Immature natural killer cell (primary cell): ENCODE data around the gene WDR5B. TPM values are rescaled to one million over a fixed set of nuclear protein-coding genes. Genes with fewer than 3 reads are reported as not detected.
A peak's percentile ranks its signal among the peaks of the same experiment; 100 is the strongest.

Experiments used
- DNase-seq, 3 donors: peaks; one replicate each; pipeline ENCODE4 v3.0.0; 2022; ENCODE audit warnings: mixed read lengths in 1 of 3
- H3K27ac Mint-ChIP-seq, 6 donors: one replicate each; pipeline ENCODE4 v1.8.0; 2020; ENCODE audit warnings: mixed read lengths in 6 of 6, mild to moderate bottlenecking in 5 of 6, inconsistent platforms in 4 of 6, moderate library complexity in 3 of 6
- H3K27me3 Mint-ChIP-seq, 3 donors: one replicate each; pipeline ENCODE4 v1.8.0; 2020 to 2021; ENCODE audit warnings: low read depth in 3 of 3, mild to moderate bottlenecking in 3 of 3, mixed read lengths in 3 of 3, moderate library complexity in 3 of 3, inconsistent platforms in 1 of 3
- H3K36me3 Mint-ChIP-seq, 3 donors: one replicate each; pipeline ENCODE4 v1.8.0; 2020; ENCODE audit warnings: mixed read lengths in 3 of 3, inconsistent platforms in 2 of 3, mild to moderate bottlenecking in 2 of 3
- H3K4me1 Mint-ChIP-seq, 2 donors: one replicate each; pipeline ENCODE4 v1.8.0; 2020; ENCODE audit warnings: inconsistent platforms in 2 of 2, mild to moderate bottlenecking in 2 of 2, mixed read lengths in 2 of 2, moderate library complexity in 1 of 2
- H3K4me3 Mint-ChIP-seq, 5 donors: one replicate each; pipeline ENCODE4 v1.8.0; 2020; ENCODE audit warnings: mild to moderate bottlenecking in 5 of 5, mixed read lengths in 5 of 5, inconsistent platforms in 3 of 5, moderate library complexity in 3 of 5
- H3K9me3 Mint-ChIP-seq, 6 donors: one replicate each; pipeline ENCODE4 v1.8.0; 2020; ENCODE audit warnings: mild to moderate bottlenecking in 6 of 6, mixed read lengths in 6 of 6, inconsistent platforms in 4 of 6, moderate library complexity in 3 of 6
- polyA plus RNA-seq, 3 donors: library from polyadenylated mRNA; unstranded; fragments of 300-500 nt; fragmentation: Illumina TruSeq; gene quantifications; one replicate each; pipeline ENCODE4 v1.2.3, GENCODE V29; 2021

The WDR5B gene
- polyA plus RNA-seq, 3 donors from 2014 or later, result 0.70 to 2.2 (median 1.3) TPM

- H3K27me3 Mint-ChIP-seq, result no peaks in the 10 kb centered on the region
- H3K4me3 Mint-ChIP-seq, result no peak overlapping the region
- H3K9me3 Mint-ChIP-seq, result no peaks in the 10 kb centered on the region
- no peak for DNase-seq
- H3K36me3 Mint-ChIP-seq, result peaks cover 22 to 75% (median 43%) of the 10 kb centered on the region in 3 donors
- H3K4me1 Mint-ChIP-seq, result peaks cover 4 to 20% of the 10 kb centered on the region in 2 donors
- H3K27ac Mint-ChIP-seq, result peak overlapping the region in 1 of 6 donors; percentile 39
Measured at GRCh38 chr3:122430371-122430770, 14.5 kb upstream of the WDR5B start.

- no peaks in the 10 kb centered on the region for H3K9me3 Mint-ChIP-seq
- peaks cover 10 to 63% (median 30%) of the 10 kb centered on the region in 3 donors for H3K36me3 Mint-ChIP-seq
- H3K27ac Mint-ChIP-seq, result peak overlapping the region in 2 of 6 donors; percentile 39 to 71
- no peaks in the 10 kb centered on the region for H3K27me3 Mint-ChIP-seq
- peaks cover 4 to 20% of the 10 kb centered on the region in 2 donors for H3K4me1 Mint-ChIP-seq
- H3K4me3 Mint-ChIP-seq, result no peak overlapping the region
- DNase-seq, result no peak
Measured at GRCh38 chr3:122427857-122428471, 12.1 kb upstream of the WDR5B start.

- H3K4me1 Mint-ChIP-seq, result peaks cover 9 to 18% of the 10 kb centered on the region in 2 donors
- no peak for DNase-seq
- no peak overlapping the region for H3K27ac Mint-ChIP-seq
- peaks cover 0 to 22% (median 8%) of the 10 kb centered on the region in 3 donors for H3K36me3 Mint-ChIP-seq
- H3K4me3 Mint-ChIP-seq, result no peak overlapping the region
- no peaks in the 10 kb centered on the region for H3K9me3 Mint-ChIP-seq
- H3K27me3 Mint-ChIP-seq, result no peaks in the 10 kb centered on the region
Measured at GRCh38 chr3:122421836-122422235, 6.0 kb upstream of the WDR5B start.

- Mint-ChIP-seq H3K4me1 (peaks cover 15 to 26% of the 10 kb centered on the region in 2 donors), H3K9me3 (no peaks in the 10 kb centered on the region), H3K4me3 (no peak overlapping the region), H3K27ac (no peak overlapping the region), H3K36me3 (peaks cover 0 to 15% (median under 1%) of the 10 kb centered on the region in 3 donors), H3K27me3 (peaks cover under 1 to 5% (median 5%) of the 10 kb centered on the region in 3 donors)
- DNase-seq, result no peak
Measured at GRCh38 chr3:122421101-122421500, 5.2 kb upstream of the WDR5B start.

- Mint-ChIP-seq H3K27me3 (peaks cover 4 to 13% (median 12%) of the 10 kb centered on the region in 3 donors), H3K4me1 (peaks cover 42 to 63% of the 10 kb centered on the region in 2 donors), H3K36me3 (peaks cover 0 to 3% (median 0%) of the 10 kb centered on the region in 3 donors), H3K9me3 (no peaks in the 10 kb centered on the region), H3K4me3 (peak overlapping the region; percentile 94 to 100 (median 97)), H3K27ac (peak overlapping the region; percentile 97 to 100 (median 100))
- DNase-seq, result no peak
Measured at GRCh38 chr3:122416966-122417365, 1.1 kb upstream of the WDR5B start.

- H3K36me3 Mint-ChIP-seq, result peaks cover 0 to 3% (median 0%) of the 10 kb centered on the region in 3 donors
- peak overlapping the region; percentile 94 to 100 (median 97) for H3K4me3 Mint-ChIP-seq
- peak overlapping the region; percentile 97 to 100 (median 100) for H3K27ac Mint-ChIP-seq
- peak; percentile 40 to 42 (median 41) for DNase-seq
- H3K27me3 Mint-ChIP-seq, result peaks cover 4 to 13% (median 12%) of the 10 kb centered on the region in 3 donors
- peaks cover 42 to 63% of the 10 kb centered on the region in 2 donors for H3K4me1 Mint-ChIP-seq
- no peaks in the 10 kb centered on the region for H3K9me3 Mint-ChIP-seq
Measured at GRCh38 chr3:122415104-122415744, 638 bp downstream of the WDR5B start.

GRCh38 chr3:122414391-122414790, 1.5 kb downstream of the WDR5B start:
- Mint-ChIP-seq H3K4me3 (peak overlapping the region; percentile 94 to 100 (median 97)), H3K27ac (peak overlapping the region; percentile 97 to 100 (median 100)), H3K36me3 (peaks cover 0 to 3% (median 0%) of the 10 kb centered on the region in 3 donors), H3K4me1 (peaks cover 42 to 59% of the 10 kb centered on the region in 2 donors), H3K27me3 (peaks cover 4 to 13% (median 12%) of the 10 kb centered on the region in 3 donors), H3K9me3 (no peaks in the 10 kb centered on the region)
- DNase-seq, result no peak

GRCh38 chr3:122410639-122411038, 5.2 kb downstream of the WDR5B start:
- H3K36me3 Mint-ChIP-seq, result peaks cover 3 to 5% (median 4%) of the 10 kb centered on the region in 3 donors
- no peak overlapping the region for H3K4me3 Mint-ChIP-seq
- peaks cover 23 to 34% of the 10 kb centered on the region in 2 donors for H3K4me1 Mint-ChIP-seq
- peak overlapping the region in 2 of 6 donors; percentile 34 to 38 for H3K27ac Mint-ChIP-seq
- peaks cover 0 to 3% (median 3%) of the 10 kb centered on the region in 3 donors for H3K27me3 Mint-ChIP-seq
- no peaks in the 10 kb centered on the region for H3K9me3 Mint-ChIP-seq
- no peak for DNase-seq

GRCh38 chr3:122410111-122410510, 5.8 kb downstream of the WDR5B start:
- Mint-ChIP-seq H3K27ac (peak overlapping the region in 1 of 6 donors; percentile 55), H3K4me3 (no peak overlapping the region), H3K9me3 (no peaks in the 10 kb centered on the region), H3K36me3 (peaks cover 3 to 5% (median 4%) of the 10 kb centered on the region in 3 donors), H3K27me3 (peaks cover 0 to under 1% (median under 1%) of the 10 kb centered on the region in 3 donors), H3K4me1 (peaks cover 18 to 29% of the 10 kb centered on the region in 2 donors)
- no peak for DNase-seq

GRCh38 chr3:122409446-122409845, 6.4 kb downstream of the WDR5B start:
- Mint-ChIP-seq H3K4me3 (no peak overlapping the region), H3K27ac (peak overlapping the region in 2 of 6 donors; percentile 32 to 55), H3K9me3 (no peaks in the 10 kb centered on the region), H3K4me1 (peaks cover 11 to 22% of the 10 kb centered on the region in 2 donors), H3K36me3 (peaks cover 3 to 5% (median 4%) of the 10 kb centered on the region in 3 donors), H3K27me3 (no peaks in the 10 kb centered on the region)
- no peak for DNase-seq

GRCh38 chr3:122407946-122408345, 7.9 kb downstream of the WDR5B start:
- Mint-ChIP-seq H3K4me3 (no peak overlapping the region), H3K4me1 (peaks cover 4 to 11% of the 10 kb centered on the region in 2 donors), H3K27me3 (no peaks in the 10 kb centered on the region), H3K9me3 (no peaks in the 10 kb centered on the region), H3K27ac (no peak overlapping the region), H3K36me3 (peaks cover 4 to 13% (median 11%) of the 10 kb centered on the region in 3 donors)
- DNase-seq, result no peak

- no peaks in the 10 kb centered on the region for H3K4me1 Mint-ChIP-seq
- peaks cover 4 to 14% (median 12%) of the 10 kb centered on the region in 3 donors for H3K36me3 Mint-ChIP-seq
- DNase-seq, result no peak
- no peaks in the 10 kb centered on the region for H3K27me3 Mint-ChIP-seq
- H3K27ac Mint-ChIP-seq, result peak overlapping the region in 1 of 6 donors; percentile 45
- no peak overlapping the region for H3K4me3 Mint-ChIP-seq
- no peaks in the 10 kb centered on the region for H3K9me3 Mint-ChIP-seq
Measured at GRCh38 chr3:122406198-122406597, 9.7 kb downstream of the WDR5B start.

- no peak for DNase-seq
- Mint-ChIP-seq H3K27ac (no peak overlapping the region), H3K4me1 (no peaks in the 10 kb centered on the region), H3K4me3 (no peak overlapping the region), H3K9me3 (no peaks in the 10 kb centered on the region), H3K36me3 (peaks cover 4 to 14% (median 9%) of the 10 kb centered on the region in 3 donors), H3K27me3 (no peaks in the 10 kb centered on the region)
Measured at GRCh38 chr3:122405015-122405414, 10.8 kb downstream of the WDR5B start.

GRCh38 chr3:122403489-122403888, 12.4 kb downstream of the WDR5B start:
- Mint-ChIP-seq H3K4me3 (no peak overlapping the region), H3K9me3 (no peaks in the 10 kb centered on the region), H3K4me1 (no peaks in the 10 kb centered on the region), H3K36me3 (peaks cover 4 to 9% (median 9%) of the 10 kb centered on the region in 3 donors), H3K27me3 (no peaks in the 10 kb centered on the region), H3K27ac (no peak overlapping the region)
- no peak for DNase-seq
